Gastroesophageal sphincter (tissue), 4 donors: ENCODE data around the gene ATP5MC2. TPM values are rescaled to one million over a fixed set of nuclear protein-coding genes. Genes with fewer than 3 reads are reported as not detected.

Experiments used
- ATAC-seq: fragments of 150-250 bp; one replicate; pipeline ENCODE4 v1.9.1; 2016; ENCODE audit warnings: mild to moderate bottlenecking, moderate library complexity
- H3K27ac ChIP-seq, 4 donors: fragments of 200-600 bp; sonication (generic) in 3 of 4; 1 replicate in 3 of 4; 2 replicates in 1 of 4; pipeline ENCODE4 v1.5.1; 2016 to 2019
- H3K27me3 ChIP-seq: fragments of 200-600 bp; sonication (generic); one replicate; pipeline ENCODE4 v1.5.1; 2019
- H3K36me3 ChIP-seq, 2 donors: fragments of 200-600 bp; sonication (generic); one replicate each; pipeline ENCODE4 v1.5.1; 2019; ENCODE audit warnings: control low read depth in 1 of 2
- H3K4me1 ChIP-seq, 3 donors: fragments of 200-600 bp; sonication (generic); 1 replicate in 2 of 3; 2 replicates in 1 of 3; pipeline ENCODE4 v1.5.1; 2016 to 2019; ENCODE audit warnings: control low read depth in 2 of 3
- H3K4me3 ChIP-seq, 2 donors: fragments of 200-600 bp; sonication (generic); one replicate each; pipeline ENCODE4 v1.5.1; 2019; ENCODE audit warnings: mild to moderate bottlenecking in 1 of 2, moderate library complexity in 1 of 2
- H3K9me3 ChIP-seq, 3 donors: fragments of 200-600 bp; sonication (generic); one replicate each; pipeline ENCODE4 v1.5.1; 2017 to 2019; ENCODE audit warnings: control low read depth in 2 of 3
- CTCF ChIP-seq, 4 experiments: fragments of 200-600 bp in 2 of 4; fragments of 450-650 bp in 2 of 4; sonication (generic) in 1 of 4; IDR thresholded peaks; one replicate each; pipeline ENCODE4 v1.5.1; 2017 to 2019; ENCODE audit warnings: antibody characterized with exemption in 4 of 4, mild to moderate bottlenecking in 2 of 4, moderate library complexity in 2 of 4
- EP300 ChIP-seq: sonication (generic); formaldehyde crosslinking; IDR thresholded peaks from one replicate; pipeline ENCODE4 v1.6.1; 2017; ENCODE audit warnings: antibody characterized with exemption, mild to moderate bottlenecking
- POLR2A ChIP-seq, 2 donors: fragments of 450-650 bp; IDR thresholded peaks; one replicate each; pipeline ENCODE4 v1.6.1; 2017; ENCODE audit warnings: antibody characterized with exemption in 2 of 2, mild to moderate bottlenecking in 2 of 2, moderate library complexity in 1 of 2
- POLR2AphosphoS5 ChIP-seq: sonication (generic); formaldehyde crosslinking; IDR thresholded peaks from one replicate; pipeline ENCODE4 v1.6.1; 2017; ENCODE audit warnings: antibody characterized with exemption
- WGBS, 2 donors: methylation state at CpG; one replicate each; pipeline ENCODE4 v1.1.5; 2018; ENCODE audit warnings: low coverage in 1 of 2; 5-methylcytosine and 5-hydroxymethylcytosine counted together
- total RNA-seq, 4 donors: library from RNA; depleted of rRNA; stranded (reverse); fragments of >200 nt; gene quantifications; one replicate each; pipeline ENCODE4 v1.1.0, GENCODE V29; 2016

Gene ATP5MC2
- total RNA-seq, 4 donors from 2014 or later, result 197 to 324 (median 245) TPM

GRCh38 chr12:53677016-53677799 is 1.3 kb upstream of the ATP5MC2 start:
- H3K36me3 ChIP-seq, result peaks cover 0 to 14% of the 10 kb centered on the region in 2 donors
- 15 to 17% methylated on average over 9 to 22 of the region's 51 CpGs for WGBS, 2 donors
- H3K4me3 ChIP-seq, result peak overlapping the region; percentile 40 to 75
- H3K27ac ChIP-seq, result peak overlapping the region; percentile 95 to 99 (median 98)
- no peak for ATAC-seq
- no peaks in the 10 kb centered on the region for H3K27me3 ChIP-seq
- H3K9me3 ChIP-seq, result no peaks in the 10 kb centered on the region
- TF ChIP-seq POLR2A (IDR thresholded peaks at IDR 0.05), result no peak
- TF ChIP-seq EP300, result no peak
- TF ChIP-seq CTCF (IDR thresholded peaks at IDR 0.05), result no peak
- no peak for TF ChIP-seq POLR2AphosphoS5
- peaks cover 3 to 52% (median 9%) of the 10 kb centered on the region in 3 donors for H3K4me1 ChIP-seq

- H3K4me1 ChIP-seq, result peaks cover 3 to 58% (median 9%) of the 10 kb centered on the region in 3 donors
- peak overlapping the region; percentile 40 to 75 for H3K4me3 ChIP-seq
- no peaks in the 10 kb centered on the region for H3K27me3 ChIP-seq
- H3K27ac ChIP-seq, result peak overlapping the region; percentile 95 to 99 (median 98)
- 0% methylated on average over 2 of the region's 15 CpGs for WGBS, 2 donors
- ATAC-seq, result peak; percentile 21
- H3K36me3 ChIP-seq, result peaks cover 0 to 20% of the 10 kb centered on the region in 2 donors
- no peaks in the 10 kb centered on the region for H3K9me3 ChIP-seq
- TF ChIP-seq POLR2A (IDR thresholded peaks at IDR 0.05) (no peak), CTCF (IDR thresholded peaks at IDR 0.05) (no peak), POLR2AphosphoS5 (no peak), EP300 (no peak)
Observed at GRCh38 chr12:53676656-53677015, 753 bp upstream of the ATP5MC2 start.

- Histone ChIP-seq H3K36me3 (peaks cover 0 to 35% of the 10 kb centered on the region in 2 donors), H3K27ac (peak overlapping the region; percentile 43 to 99 (median 97)), H3K4me3 (peak overlapping the region; percentile 50 to 75), H3K9me3 (no peaks in the 10 kb centered on the region), H3K27me3 (no peaks in the 10 kb centered on the region), H3K4me1 (peaks cover 3 to 69% (median 9%) of the 10 kb centered on the region in 3 donors)
- TF ChIP-seq CTCF (IDR thresholded peaks at IDR 0.05), result no peak
- 18 to 34% methylated on average over 5 to 8 of the region's 8 CpGs for WGBS, 2 donors
- ATAC-seq, result no peak
Observed at GRCh38 chr12:53674977-53675700, 744 bp downstream of the ATP5MC2 start.

- no peaks in the 10 kb centered on the region for H3K27me3 ChIP-seq
- H3K36me3 ChIP-seq, result peaks cover 0 to 77% of the 10 kb centered on the region in 2 donors
- no peaks in the 10 kb centered on the region for H3K9me3 ChIP-seq
- peaks cover 0 to 62% (median 3%) of the 10 kb centered on the region in 3 donors for H3K4me1 ChIP-seq
- H3K27ac ChIP-seq, result no peak overlapping the region
- H3K4me3 ChIP-seq, result no peak overlapping the region
- ATAC-seq, result no peak
- no peak for TF ChIP-seq POLR2AphosphoS5
- no peak for TF ChIP-seq EP300
- TF ChIP-seq POLR2A (IDR thresholded peaks at IDR 0.05), result no peak
- no peak for TF ChIP-seq CTCF (IDR thresholded peaks at IDR 0.05)
Observed at GRCh38 chr12:53670971-53671370, 4.9 kb downstream of the ATP5MC2 start.

GRCh38 chr12:53670308-53670707 is 5.6 kb downstream of the ATP5MC2 start:
- 91 to 96% methylated on average over 4 to 7 of the region's 7 CpGs for WGBS, 2 donors
- Histone ChIP-seq H3K9me3 (no peaks in the 10 kb centered on the region), H3K36me3 (peaks cover 0 to 83% of the 10 kb centered on the region in 2 donors), H3K27me3 (no peaks in the 10 kb centered on the region), H3K4me1 (peaks cover 0 to 66% (median 3%) of the 10 kb centered on the region in 3 donors), H3K4me3 (no peak overlapping the region), H3K27ac (no peak overlapping the region)
- TF ChIP-seq POLR2A (IDR thresholded peaks at IDR 0.05), result no peak
- TF ChIP-seq EP300, result no peak
- no peak for TF ChIP-seq CTCF (IDR thresholded peaks at IDR 0.05)
- TF ChIP-seq POLR2AphosphoS5, result no peak
- ATAC-seq, result no peak
